IMR-90 (cell line): Measurements from ENCODE around the gene ADGRL3. TPM values are rescaled to one million over a fixed set of nuclear protein-coding genes. Genes with fewer than 3 reads are reported as not detected.

Experiments
- ATAC-seq: fragments of 200-7000 bp; cut with Tn5 transposase; 2 replicates; pipeline ENCODE4 v1.9.1; 2020; ENCODE audit warnings: low read depth, mild to moderate bottlenecking, moderate library complexity
- BruUV-seq: library from RNA; stranded (reverse); fragments of 400-500 nt; replicated peaks from 2 replicates; lab custom pipeline; 2021; lab: Mats Ljungman, UMichigan
- CTCF ChIA-PET: fragments of 300-600 bp; formaldehyde crosslinking; extraction: SDS; loops from one replicate; lab custom pipeline; 2021; ENCODE audit warnings: antibody characterized with exemption; lab: Yijun Ruan, JAX
- POLR2A ChIA-PET: fragments of 300-600 bp; sonication (Branson Sonifier 250); formaldehyde crosslinking; loops from one replicate; lab custom pipeline; 2022; ENCODE audit warnings: antibody characterized with exemption; ENCODE audit not compliant: unreplicated experiment; lab: Charles Lee
- DNase-seq: peaks from one replicate; pipeline ENCODE4 v3.0.0; 2013
- H2AFZ ChIP-seq: replicated peaks from 2 replicates; pipeline ENCODE3; 2013; ENCODE audit warnings: low read length, mild to moderate bottlenecking; ENCODE audit not compliant: poor library complexity
- H2AK5ac ChIP-seq: 2 replicates; pipeline ENCODE4 v1.6.1; 2013; ENCODE audit warnings: low read depth, low read length, inconsistent platforms
- H2AK9ac ChIP-seq: replicated peaks from 2 replicates; pipeline ENCODE3; 2013; ENCODE audit warnings: mild to moderate bottlenecking, low read depth, low read length, moderate library complexity; ENCODE audit not compliant: poor library complexity
- H2BK120ac ChIP-seq: 2 replicates; pipeline ENCODE4 v1.6.1; 2013; ENCODE audit warnings: low read depth, low read length, inconsistent platforms
- H2BK15ac ChIP-seq: 3 replicates; pipeline ENCODE4 v1.6.1; 2013; ENCODE audit warnings: low read depth, low read length, inconsistent platforms
- H2BK20ac ChIP-seq: 2 replicates; pipeline ENCODE4 v1.6.1; 2013; ENCODE audit warnings: low read depth, mild to moderate bottlenecking, inconsistent platforms, low read length, moderate library complexity
- H2BK5ac ChIP-seq: 2 replicates; pipeline ENCODE4 v1.6.1; 2013; ENCODE audit warnings: mild to moderate bottlenecking, low read depth, low read length, inconsistent platforms; ENCODE audit not compliant: poor library complexity, severe bottlenecking
- H3K14ac ChIP-seq: replicated peaks from 2 replicates; pipeline ENCODE4 v1.6.1; 2013; ENCODE audit warnings: low read depth, low read length, inconsistent platforms
- H3K18ac ChIP-seq: 2 replicates; pipeline ENCODE4 v1.6.1; 2013; ENCODE audit warnings: low read depth, low read length, control low read depth
- H3K23ac ChIP-seq: 2 replicates; pipeline ENCODE4 v1.6.1; 2013; ENCODE audit warnings: low read depth, low read length, inconsistent platforms
- H3K27ac ChIP-seq: 2 replicates; pipeline ENCODE4 v1.5.1; 2013; ENCODE audit warnings: mild to moderate bottlenecking, control low read depth, low read length; ENCODE audit not compliant: insufficient read depth
- H3K27me3 ChIP-seq: 2 replicates; pipeline ENCODE4 v1.6.1; 2013; ENCODE audit warnings: low read length; ENCODE audit not compliant: control insufficient read depth, insufficient read depth
- H3K36me3 ChIP-seq: 2 replicates; pipeline ENCODE4 v1.6.1; 2013; ENCODE audit warnings: low read length, mixed read lengths; ENCODE audit not compliant: control insufficient read depth, insufficient read depth
- H3K4ac ChIP-seq: 2 replicates; pipeline ENCODE4 v1.6.1; 2013; ENCODE audit warnings: low read depth, low read length, inconsistent platforms
- H3K4me1 ChIP-seq: 2 replicates; pipeline ENCODE4 v1.6.1; 2013; ENCODE audit warnings: low read length, mixed read lengths; ENCODE audit not compliant: control insufficient read depth, insufficient read depth
- H3K4me2 ChIP-seq: 2 replicates; pipeline ENCODE4 v1.6.1; 2013; ENCODE audit warnings: low read depth, mild to moderate bottlenecking, control low read depth, low read length, moderate library complexity
- H3K4me3 ChIP-seq: 2 replicates; pipeline ENCODE4 v1.5.1; 2013; ENCODE audit warnings: low read depth, mild to moderate bottlenecking, control low read depth, low read length, moderate library complexity; ENCODE audit not compliant: insufficient read depth
- H3K56ac ChIP-seq: 2 replicates; pipeline ENCODE4 v1.6.1; 2013; ENCODE audit warnings: low read length, inconsistent platforms; ENCODE audit not compliant: insufficient read depth; ENCODE audit errors: extremely low read depth
- H3K79me1 ChIP-seq, 2 experiments: 2 replicates each; pipeline ENCODE4 v1.6.1; 2013; ENCODE audit warnings: low read length in 2 of 2, inconsistent platforms in 1 of 2, low read depth in 1 of 2
- H3K9ac ChIP-seq: 2 replicates; pipeline ENCODE4 v1.6.1; 2013; ENCODE audit warnings: low read depth, low read length, control low read depth
- H3K9me1 ChIP-seq: 2 replicates; pipeline ENCODE4 v1.6.1; 2013; ENCODE audit warnings: low read length, inconsistent platforms; ENCODE audit not compliant: insufficient read depth
- H3K9me3 ChIP-seq: 2 replicates; pipeline ENCODE4 v1.6.1; 2013; ENCODE audit warnings: low read length; ENCODE audit not compliant: control insufficient read depth, insufficient read depth
- H4K20me1 ChIP-seq: 2 replicates; pipeline ENCODE4 v1.6.1; 2013; ENCODE audit warnings: low read length, inconsistent platforms; ENCODE audit not compliant: insufficient read depth
- H4K5ac ChIP-seq: 2 replicates; pipeline ENCODE4 v1.6.1; 2013; ENCODE audit warnings: mild to moderate bottlenecking, low read depth, low read length, control low read depth
- H4K8ac ChIP-seq, 2 experiments: 2 replicates each; pipeline ENCODE4 v1.6.1; 2013; ENCODE audit warnings: low read depth in 2 of 2, low read length in 2 of 2, control low read depth in 1 of 2, inconsistent platforms in 1 of 2
- H4K91ac ChIP-seq: 2 replicates; pipeline ENCODE4 v1.6.1; 2013; ENCODE audit warnings: low read depth, low read length, inconsistent platforms; ENCODE audit not compliant: insufficient read depth
- BHLHE40 ChIP-seq: fragments of 150-350 bp; IDR thresholded peaks from 2 replicates; pipeline ENCODE4 v1.6.1; 2016; ENCODE audit warnings: mild to moderate bottlenecking, low read depth, low read length
- CEBPB ChIP-seq: IDR thresholded peaks from 2 replicates; pipeline ENCODE4 v1.6.1; 2012; ENCODE audit warnings: low read depth, low read length, improper control_type of control experiment
- CHD1 ChIP-seq: IDR thresholded peaks from 2 replicates; pipeline ENCODE4 v1.6.1; 2012; ENCODE audit warnings: low read depth, low read length, improper control_type of control experiment
- MAFK ChIP-seq: IDR thresholded peaks from 2 replicates; pipeline ENCODE4 v1.6.1; 2012; ENCODE audit warnings: low read depth, low read length, improper control_type of control experiment
- MAZ ChIP-seq: IDR thresholded peaks from 2 replicates; pipeline ENCODE4 v1.6.1; 2012; ENCODE audit warnings: low read depth, mild to moderate bottlenecking, low read length, improper control_type of control experiment, moderate library complexity, borderline replicate concordance
- POLR2A ChIP-seq: IDR thresholded peaks from 2 replicates; pipeline ENCODE4 v1.6.1; 2012; ENCODE audit warnings: mild to moderate bottlenecking, low read depth, low read length
- RAD21 ChIP-seq: IDR thresholded peaks from 2 replicates; pipeline ENCODE4 v1.6.1; 2012; ENCODE audit warnings: low read length, improper control_type of control experiment
- RCOR1 ChIP-seq: IDR thresholded peaks from 2 replicates; pipeline ENCODE4 v1.6.1; 2012; ENCODE audit warnings: mild to moderate bottlenecking, low read length, improper control_type of control experiment; ENCODE audit not compliant: insufficient replicate concordance
- RFX5 ChIP-seq: IDR thresholded peaks from 2 replicates; pipeline ENCODE4 v1.8.0; 2012; ENCODE audit warnings: low read depth, mild to moderate bottlenecking, low read length, moderate library complexity
- USF2 ChIP-seq: fragments of 150-350 bp; IDR thresholded peaks from 2 replicates; pipeline ENCODE4 v1.6.1; 2017; ENCODE audit warnings: mild to moderate bottlenecking, antibody characterized with exemption, low read length, low read depth
- WGBS, 2 experiments: methylation state at CpG; one replicate each; pipeline versions ENCODE4 v1.1.5 to v1.1.7; 2013; ENCODE audit warnings: missing lambda C conversion rate in 2 of 2; ENCODE audit not compliant: insufficient read length in 1 of 2; ENCODE audit errors: extremely low coverage in 2 of 2; 5-methylcytosine and 5-hydroxymethylcytosine counted together
- dilution Hi-C: fragments of 300-500 bp; cut with HindIII; formaldehyde crosslinking; loops from one replicate; pipeline ENCODE4 v1.14.3; 2018; ENCODE audit warnings: low sequenced_read_pairs; ENCODE audit not compliant: unreplicated experiment
- in situ Hi-C: fragments of 300-500 bp; cut with MboI; formaldehyde crosslinking; loops from 3 replicates; pipeline ENCODE4 v1.14.3; 2019; ENCODE audit warnings: low sequenced_read_pairs, inconsistent platforms, mixed read lengths
- intact Hi-C: fragments of 100-400 bp; cut with micrococcal nuclease; formaldehyde crosslinking; loops from 2 replicates; pipeline ENCODE4 v1.10.0; 2022
- polyA plus RNA-seq, 3 experiments: library from polyadenylated mRNA; depleted of rRNA; stranded (reverse); fragments of >200 nt; gene quantifications; 2 replicates each; pipeline ENCODE4 v1.2.3, GENCODE V29; 2012; ENCODE audit warnings: low replicate concordance in 1 of 3
- total RNA-seq: library from RNA; depleted of rRNA; stranded (reverse); fragments of >200 nt; gene quantifications from 2 replicates; pipeline ENCODE4 v1.2.3, GENCODE V29; 2012
- TF ChIP-seq, protein P1 (sequence below): fragments of 150-350 bp; IDR thresholded peaks from 2 replicates; pipeline ENCODE4 v1.6.1; 2016; ENCODE audit warnings: low read depth, mild to moderate bottlenecking, low read length, moderate library complexity, borderline replicate concordance
- TF ChIP-seq, protein P2 (sequence below): conservative IDR thresholded peaks from 2 replicates; pipeline ENCODE4 v1.5.1; 2012; ENCODE audit warnings: mild to moderate bottlenecking, low read depth, low read length, improper control_type of control experiment

ADGRL3 gene
- total and polyA plus RNA-seq, 2 of the 4 experiments (the other 2 are of a cell fraction), result 0.46 to 2.5 TPM

GRCh38 chr4:61571761-61572559 lies 371.8 kb downstream of the ADGRL3 start:
- Histone ChIP-seq H3K9ac (no peak overlapping the region), H3K4me1 (no peaks in the 10 kb centered on the region), H3K27ac (no peak overlapping the region), H2BK20ac (no peak overlapping the region), H2BK5ac (no peak overlapping the region), H4K91ac (no peak overlapping the region), H4K5ac (no peak overlapping the region), H3K36me3 (no peaks in the 10 kb centered on the region), H3K79me1 (no peaks in the 10 kb centered on the region), H4K8ac (no peak overlapping the region), H2BK120ac (no peak overlapping the region), H3K4ac (no peak overlapping the region), H2BK15ac (no peak overlapping the region), H3K18ac (no peak overlapping the region), H4K20me1 (no peaks in the 10 kb centered on the region), H3K56ac (no peak overlapping the region), H3K23ac (no peak overlapping the region), H3K27me3 (no peaks in the 10 kb centered on the region), H3K9me1 (no peaks in the 10 kb centered on the region), H3K14ac (no peak overlapping the region), H3K4me3 (no peak overlapping the region), H2AFZ (no peak overlapping the region), H2AK5ac (no peak overlapping the region), H3K4me2 (no peak overlapping the region), H2AK9ac (no peak overlapping the region), H3K9me3 (no peaks in the 10 kb centered on the region)
- no peak for TF ChIP-seq POLR2A
- TF ChIP-seq RCOR1, result no peak
- TF ChIP-seq CEBPB, result no peak
- TF ChIP-seq, protein P1, sequence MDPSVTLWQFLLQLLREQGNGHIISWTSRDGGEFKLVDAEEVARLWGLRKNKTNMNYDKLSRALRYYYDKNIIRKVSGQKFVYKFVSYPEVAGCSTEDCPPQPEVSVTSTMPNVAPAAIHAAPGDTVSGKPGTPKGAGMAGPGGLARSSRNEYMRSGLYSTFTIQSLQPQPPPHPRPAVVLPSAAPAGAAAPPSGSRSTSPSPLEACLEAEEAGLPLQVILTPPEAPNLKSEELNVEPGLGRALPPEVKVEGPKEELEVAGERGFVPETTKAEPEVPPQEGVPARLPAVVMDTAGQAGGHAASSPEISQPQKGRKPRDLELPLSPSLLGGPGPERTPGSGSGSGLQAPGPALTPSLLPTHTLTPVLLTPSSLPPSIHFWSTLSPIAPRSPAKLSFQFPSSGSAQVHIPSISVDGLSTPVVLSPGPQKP, result no peak
- no peak for TF ChIP-seq RAD21
- no peak for TF ChIP-seq CHD1
- no peak for TF ChIP-seq MAZ
- TF ChIP-seq BHLHE40, result no peak
- TF ChIP-seq, protein P2, sequence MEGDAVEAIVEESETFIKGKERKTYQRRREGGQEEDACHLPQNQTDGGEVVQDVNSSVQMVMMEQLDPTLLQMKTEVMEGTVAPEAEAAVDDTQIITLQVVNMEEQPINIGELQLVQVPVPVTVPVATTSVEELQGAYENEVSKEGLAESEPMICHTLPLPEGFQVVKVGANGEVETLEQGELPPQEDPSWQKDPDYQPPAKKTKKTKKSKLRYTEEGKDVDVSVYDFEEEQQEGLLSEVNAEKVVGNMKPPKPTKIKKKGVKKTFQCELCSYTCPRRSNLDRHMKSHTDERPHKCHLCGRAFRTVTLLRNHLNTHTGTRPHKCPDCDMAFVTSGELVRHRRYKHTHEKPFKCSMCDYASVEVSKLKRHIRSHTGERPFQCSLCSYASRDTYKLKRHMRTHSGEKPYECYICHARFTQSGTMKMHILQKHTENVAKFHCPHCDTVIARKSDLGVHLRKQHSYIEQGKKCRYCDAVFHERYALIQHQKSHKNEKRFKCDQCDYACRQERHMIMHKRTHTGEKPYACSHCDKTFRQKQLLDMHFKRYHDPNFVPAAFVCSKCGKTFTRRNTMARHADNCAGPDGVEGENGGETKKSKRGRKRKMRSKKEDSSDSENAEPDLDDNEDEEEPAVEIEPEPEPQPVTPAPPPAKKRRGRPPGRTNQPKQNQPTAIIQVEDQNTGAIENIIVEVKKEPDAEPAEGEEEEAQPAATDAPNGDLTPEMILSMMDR, result no peak
- no peak for TF ChIP-seq MAFK
- no peak for TF ChIP-seq RFX5
- no peak for TF ChIP-seq USF2
- BruUV-seq, result no TSS peak
- dilution Hi-C loops, result no loop called here
- CTCF ChIA-PET, result no interaction called here
- in situ Hi-C loops, result no loop called here
- ATAC-seq (no peak; the same call in 1 of the 2 replicates), DNase-seq (peak; percentile 19)
- POLR2A ChIA-PET, result no interaction called here
- no CpG with 5 or more reads among the region's 2 CpGs for WGBS, 2 experiments
- intact Hi-C loops, result no loop called here
